ENCODE data around the gene SCLY.

GRCh38 chr2:238060542-238061314 is at the start of gene SCLY:
- TF ChIP-seq, protein P1, sequence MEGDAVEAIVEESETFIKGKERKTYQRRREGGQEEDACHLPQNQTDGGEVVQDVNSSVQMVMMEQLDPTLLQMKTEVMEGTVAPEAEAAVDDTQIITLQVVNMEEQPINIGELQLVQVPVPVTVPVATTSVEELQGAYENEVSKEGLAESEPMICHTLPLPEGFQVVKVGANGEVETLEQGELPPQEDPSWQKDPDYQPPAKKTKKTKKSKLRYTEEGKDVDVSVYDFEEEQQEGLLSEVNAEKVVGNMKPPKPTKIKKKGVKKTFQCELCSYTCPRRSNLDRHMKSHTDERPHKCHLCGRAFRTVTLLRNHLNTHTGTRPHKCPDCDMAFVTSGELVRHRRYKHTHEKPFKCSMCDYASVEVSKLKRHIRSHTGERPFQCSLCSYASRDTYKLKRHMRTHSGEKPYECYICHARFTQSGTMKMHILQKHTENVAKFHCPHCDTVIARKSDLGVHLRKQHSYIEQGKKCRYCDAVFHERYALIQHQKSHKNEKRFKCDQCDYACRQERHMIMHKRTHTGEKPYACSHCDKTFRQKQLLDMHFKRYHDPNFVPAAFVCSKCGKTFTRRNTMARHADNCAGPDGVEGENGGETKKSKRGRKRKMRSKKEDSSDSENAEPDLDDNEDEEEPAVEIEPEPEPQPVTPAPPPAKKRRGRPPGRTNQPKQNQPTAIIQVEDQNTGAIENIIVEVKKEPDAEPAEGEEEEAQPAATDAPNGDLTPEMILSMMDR (IDR thresholded peaks at IDR 0.05 in 8 of 11, conservative IDR thresholded peaks at IDR 0.05 in 3 of 11): peak in 5 of 11 experiments; percentile 6 to 57 (median 42)
- TF ChIP-seq POLR2A (IDR thresholded peaks at IDR 0.05) (peak; percentile 37 to 66 (median 52)), POLR2AphosphoS5 (IDR thresholded peaks at IDR 0.05) (peak; percentile 95 to 96 (median 95))

All from spleen (tissue), 7 donors.